Activated CD4-positive, alpha-beta memory T cell treated with anti-CD3 and anti-CD28 coated beads for 36 hours (primary cell): ENCODE data around the gene MAX. TPM values are rescaled to one million over a fixed set of nuclear protein-coding genes. Genes with fewer than 3 reads are reported as not detected.

Source experiments
- microRNA-seq: library from miRNA; unstranded; fragments of <30 nt; microRNA quantifications from one replicate; pipeline ENCODE4 v1.2.0, GENCODE V29; 2022; ENCODE audit warnings: borderline number of aligned reads, borderline microRNAs expressed, borderline replicate concordance
- total RNA-seq, 2 experiments: library from RNA; stranded (reverse); gene quantifications; one replicate each; pipeline ENCODE4 v1.2.3, GENCODE V29; 2021

The MAX gene
- total RNA-seq, 2 experiments from 2014 or later, result 74.5 to 80.7 TPM

Small RNA genes within 50 kb of the gene (microRNA-seq; reads per million reads assigned to microRNA genes)
- not detected for gene MIR4706

Other genes with a start within 250 kb of the MAX start
- gene SPTB, start 222.6 kb downstream of the MAX start, total RNA-seq, result under 1 TPM; 0.57 to 0.70 TPM
- 10 to 100 TPM; 61.7 to 62.6 TPM for gene CHURC1, start 188.1 kb downstream of the MAX start, total RNA-seq
- gene GPX2, start 159.8 kb downstream of the MAX start, total RNA-seq, result not detected
- gene RAB15, start 130.2 kb downstream of the MAX start, total RNA-seq, result 1 to 10 TPM; 4.8 to 5.3 TPM
- 10 to 100 TPM in 1 of 2 experiments, 1 to 10 TPM in 1; 8.8 to 12.3 TPM for gene FNTB, start 115.6 kb downstream of the MAX start, total RNA-seq